Endothelial cell of umbilical vein (primary cell): ENCODE measurements around the gene TMEM127. TPM values are rescaled to one million over a fixed set of nuclear protein-coding genes. Genes with fewer than 3 reads are reported as not detected.

Experiments
- BruUV-seq: library from RNA; stranded (reverse); fragments of 400-500 nt; replicated peaks from 2 replicates; lab custom pipeline; 2021; lab: Mats Ljungman, UMichigan
- CTCF ChIA-PET: fragments of 300-600, 350-600 bp; sonication (Branson Sonifier 250); formaldehyde crosslinking; loops from one replicate; lab custom pipeline; 2021; ENCODE audit warnings: antibody characterized with exemption, inconsistent platforms; lab: Charles Lee
- POLR2A ChIA-PET: fragments of 300-600, 350-600 bp; sonication (Branson Sonifier 250); formaldehyde crosslinking; loops from one replicate; lab custom pipeline; 2021; ENCODE audit warnings: antibody characterized with exemption, inconsistent platforms; lab: Charles Lee
- DNase-seq: peaks from one replicate; pipeline ENCODE4 v3.0.0-alpha.2; 2011; ENCODE audit warnings: low read depth, low spot score
- FAIRE-seq: peaks from 2 replicates; lab custom pipeline; 2011; peaks lifted over from hg19 to GRCh38; lab: Jason Lieb, UNC
- H2AFZ ChIP-seq: 2 replicates; pipeline ENCODE4 v1.6.0; 2012; ENCODE audit warnings: low read depth, low read length, control low read depth, inconsistent platforms
- H3K27ac ChIP-seq: 2 replicates; pipeline ENCODE4 v1.5.1; 2011; ENCODE audit warnings: low read depth, mild to moderate bottlenecking, control low read depth, low read length, moderate library complexity; ENCODE audit not compliant: insufficient read depth
- H3K27me3 ChIP-seq, 2 experiments: 2 replicates each; pipeline versions ENCODE4 v1.6.0 to v1.6.1; 2011; ENCODE audit warnings: low read length in 2 of 2, mixed read lengths in 1 of 2; ENCODE audit not compliant: control insufficient read depth in 2 of 2, insufficient read depth in 2 of 2
- H3K36me3 ChIP-seq, 2 experiments: 2 replicates in 1 of 2; 3 replicates in 1 of 2; pipeline ENCODE4 v1.5.1; 2011; ENCODE audit warnings: low read length in 2 of 2, mild to moderate bottlenecking in 1 of 2, moderate library complexity in 1 of 2; ENCODE audit not compliant: control insufficient read depth in 2 of 2, insufficient read depth in 2 of 2; ENCODE audit errors: extremely low read depth in 1 of 2
- H3K4me1 ChIP-seq: 3 replicates; pipeline ENCODE4 v1.5.1; 2011; ENCODE audit warnings: mild to moderate bottlenecking, low read length; ENCODE audit not compliant: control insufficient read depth, insufficient read depth; ENCODE audit errors: extremely low read depth
- H3K4me2 ChIP-seq: 2 replicates; pipeline ENCODE4 v1.6.1; 2011; ENCODE audit warnings: low read length, control low read depth, mixed read lengths; ENCODE audit not compliant: insufficient read depth
- H3K4me3 ChIP-seq, 3 experiments: fragments of 200-600 bp in 1 of 3; sonication (generic), shearing (Covaris generic) in 1 of 3; replicated peaks in 1 of 3; 2 replicates each; pipeline ENCODE4 v1.5.1; 2011 to 2016; ENCODE audit warnings: control low read depth in 3 of 3, low read length in 3 of 3, mild to moderate bottlenecking in 2 of 3, inconsistent platforms in 1 of 3, low read depth in 1 of 3, moderate library complexity in 1 of 3; ENCODE audit not compliant: insufficient read depth in 1 of 3
- H3K79me2 ChIP-seq: 2 replicates; pipeline ENCODE4 v1.6.0; 2012; ENCODE audit warnings: low read length, inconsistent platforms; ENCODE audit not compliant: control insufficient read depth, insufficient read depth
- H3K9ac ChIP-seq: replicated peaks from 2 replicates; pipeline ENCODE3; 2011; ENCODE audit warnings: low read length, control low read depth; ENCODE audit not compliant: insufficient read depth; ENCODE audit errors: extremely low read depth
- H3K9me1 ChIP-seq: replicated peaks from 3 replicates; pipeline ENCODE4 v1.6.0; 2011; ENCODE audit warnings: mild to moderate bottlenecking, low read length; ENCODE audit not compliant: control insufficient read depth, insufficient read depth; ENCODE audit errors: extremely low read depth
- H3K9me3 ChIP-seq: replicated peaks from 2 replicates; pipeline ENCODE4 v1.5.1; 2012; ENCODE audit warnings: low read length, inconsistent platforms; ENCODE audit not compliant: control insufficient read depth, insufficient read depth
- H4K20me1 ChIP-seq: replicated peaks from 2 replicates; pipeline ENCODE3; 2011; ENCODE audit warnings: mild to moderate bottlenecking, low read length; ENCODE audit not compliant: control insufficient read depth, insufficient read depth; ENCODE audit errors: extremely low read depth
- CTCF ChIP-seq, 2 donors: IDR thresholded peaks; 1 replicate in 1 of 2; 2 replicates in 1 of 2; pipeline ENCODE4 v1.5.1; 2011; ENCODE audit warnings: low read length in 2 of 2, mild to moderate bottlenecking in 2 of 2, moderate library complexity in 2 of 2, control low read depth in 1 of 2, inconsistent platforms in 1 of 2, low read depth in 1 of 2; ENCODE audit not compliant: insufficient read depth in 1 of 2; ENCODE audit errors: extremely low read depth in 1 of 2
- EZH2 ChIP-seq: IDR thresholded peaks from 2 replicates; pipeline ENCODE4 v1.6.1; 2012; ENCODE audit warnings: borderline replicate concordance, low read depth, mild to moderate bottlenecking, moderate library complexity, low read length, inconsistent platforms; ENCODE audit not compliant: severe bottlenecking
- FOS ChIP-seq: IDR thresholded peaks from 2 replicates; pipeline ENCODE4 v1.6.1; 2011; ENCODE audit warnings: mild to moderate bottlenecking, low read length, moderate library complexity, borderline replicate concordance; ENCODE audit not compliant: insufficient read depth
- GATA2 ChIP-seq: IDR thresholded peaks from 2 replicates; pipeline ENCODE4 v1.7.0; 2011; ENCODE audit warnings: low read depth, mild to moderate bottlenecking, moderate library complexity, mixed read lengths, low read length; ENCODE audit not compliant: insufficient read length, insufficient read depth
- JUN ChIP-seq: IDR thresholded peaks from 2 replicates; pipeline ENCODE4 v1.6.1; 2011; ENCODE audit warnings: borderline replicate concordance, low read depth; ENCODE audit not compliant: insufficient read length, insufficient read depth
- MAX ChIP-seq: IDR thresholded peaks from 2 replicates; pipeline ENCODE4 v1.6.1; 2011; ENCODE audit not compliant: insufficient read depth, insufficient read length
- MYC ChIP-seq: IDR thresholded peaks from one replicate; pipeline ENCODE4 v1.6.1; 2011; ENCODE audit warnings: mild to moderate bottlenecking, low read depth, low read length
- POLR2A ChIP-seq: IDR thresholded peaks from 2 replicates; pipeline ENCODE4 v1.6.1; 2012; ENCODE audit warnings: low read depth, mild to moderate bottlenecking, control low read depth, low read length
- POLR2AphosphoS5 ChIP-seq: IDR thresholded peaks from 2 replicates; pipeline ENCODE4 v1.6.1; 2012; ENCODE audit warnings: low read depth, mild to moderate bottlenecking, control low read depth, low read length, moderate library complexity; ENCODE audit not compliant: insufficient read depth
- dilution Hi-C: fragments of 300-500 bp; cut with MboI; formaldehyde crosslinking; loops from one replicate; pipeline ENCODE4 v1.15.0; 2019; ENCODE audit warnings: low sequenced_read_pairs; ENCODE audit not compliant: extremely low pct_ligation_motif_present
- intact Hi-C: fragments of 100-400 bp; cut with micrococcal nuclease; formaldehyde crosslinking; loops from one replicate; pipeline ENCODE4 v1.10.0; 2022
- polyA plus RNA-seq, 4 experiments: library from polyadenylated mRNA; depleted of rRNA in 3 of 4; stranded (reverse) in 3 of 4; unstranded in 1 of 4; fragments of >200 nt; gene quantifications; 2 replicates each; pipeline versions ENCODE4 v1.2.1 to v1.2.3, GENCODE V29; 2011 to 2012; ENCODE audit warnings: missing spikeins in 1 of 4
- total RNA-seq: library from RNA; stranded (reverse); gene quantifications from 2 replicates; pipeline ENCODE4 v1.2.3, GENCODE V29; 2021

TMEM127 gene
- total and polyA plus RNA-seq, 2 donors (not counting 3 experiments of a cell fraction or from before 2014, with no cell fraction given) = 48.4 to 75.7 TPM

GRCh38 chr2:96233880-96234316 lies 31.9 kb downstream of the TMEM127 start:
- H4K20me1 ChIP-seq = no peaks in the 10 kb centered on the region
- BruUV-seq = no TSS peak
- intact Hi-C loops (no loop called here), dilution Hi-C loops (no loop called here)
- H3K27me3 ChIP-seq = no peaks in the 10 kb centered on the region
- no peaks in the 10 kb centered on the region for H3K4me1 ChIP-seq
- no peaks in the 10 kb centered on the region for H3K9me3 ChIP-seq
- H3K4me2 ChIP-seq = no peak overlapping the region
- FAIRE-seq (peak; percentile 15), DNase-seq (no peak)
- H3K27ac ChIP-seq = no peak overlapping the region
- H3K79me2 ChIP-seq = no peaks in the 10 kb centered on the region
- H3K36me3 ChIP-seq = no peaks in the 10 kb centered on the region
- CTCF ChIA-PET = interaction anchor here (1.1 to 1.5 kb wide), 2 partner anchors 11 to 31 kb away, joined by 4 to 5 read pairs; no protein-coding TSS in a partner anchor
- no peak overlapping the region for H3K9ac ChIP-seq
- TF ChIP-seq MYC (no peak), MAX (no peak), EZH2 (no peak), POLR2AphosphoS5 (no peak), GATA2 (no peak), FOS (no peak), CTCF (IDR thresholded peaks at IDR 0.05; ENCODE audit: extremely low read depth in 1 of 2, insufficient read depth in 1 of 2, low read depth in 1 of 2, low read length in 2 of 2) (no peak), POLR2A (no peak), JUN (no peak)
- no peaks in the 10 kb centered on the region for H3K9me1 ChIP-seq
- H3K4me3 ChIP-seq = no peak overlapping the region
- no peak overlapping the region for H2AFZ ChIP-seq
- POLR2A ChIA-PET = no interaction called here
